HepG2 (cell line): Measurements from ENCODE around the gene CDC20B.

ENCODE experiments used
- EHMT2 ChIP-seq: fragments of 200-600 bp; sonication (generic); IDR thresholded peaks from 2 replicates; pipeline ENCODE4 v1.7.0; 2017; ENCODE audit warnings: antibody characterized with exemption, low read depth, low read length, borderline replicate concordance
- FOXM1 ChIP-seq: sonication (generic); formaldehyde crosslinking; IDR thresholded peaks from 2 replicates; pipeline ENCODE4 v1.5.0; 2020; ENCODE audit warnings: missing genetic modification reagents
- MEF2D ChIP-seq: sonication (generic); formaldehyde crosslinking; IDR thresholded peaks from 2 replicates; pipeline ENCODE4 v1.5.1; 2020; ENCODE audit warnings: mild to moderate bottlenecking, missing genetic modification reagents
- ZNF543 ChIP-seq: sonication (generic); formaldehyde crosslinking; IDR thresholded peaks from 2 replicates; pipeline ENCODE4 v1.4.0; 2020; ENCODE audit warnings: mild to moderate bottlenecking, missing genetic modification reagents
- ZSCAN30 ChIP-seq: sonication (generic); formaldehyde crosslinking; IDR thresholded peaks from 2 replicates; pipeline ENCODE4 v1.5.0; 2020; ENCODE audit warnings: mild to moderate bottlenecking, missing genetic modification reagents
- TF ChIP-seq, protein P1 (sequence below): sonication (generic); formaldehyde crosslinking; IDR thresholded peaks from 2 replicates; pipeline ENCODE4 v1.5.0; 2020; ENCODE audit warnings: mild to moderate bottlenecking, missing genetic modification reagents, moderate library complexity

DNA sequence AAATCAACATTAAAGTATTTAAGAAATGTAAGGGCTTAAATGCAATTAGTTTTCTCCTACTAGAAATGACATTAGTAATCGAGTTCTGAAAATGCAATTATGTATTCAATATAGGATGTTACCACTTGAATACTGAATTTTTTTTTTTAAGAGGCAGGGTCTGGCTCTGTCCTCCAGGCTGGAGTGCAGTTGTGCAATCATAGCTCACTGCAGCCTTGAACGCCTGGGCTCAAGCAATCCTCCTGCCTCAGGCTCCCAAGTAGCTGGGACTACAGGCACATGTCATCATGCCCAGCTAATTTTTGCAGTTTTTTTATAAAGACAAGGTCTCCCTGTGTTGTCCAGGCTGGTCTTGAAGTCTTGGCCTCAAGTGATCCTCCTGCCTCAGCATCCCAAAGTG is 1.5 kb downstream of the CDC20B start:
- no peak for TF ChIP-seq ZNF543 (CRISPR knock-in tag)
- no peak for TF ChIP-seq MEF2D (CRISPR knock-in tag)
- no peak for TF ChIP-seq ZSCAN30 (CRISPR knock-in tag)
- TF ChIP-seq, protein P1, sequence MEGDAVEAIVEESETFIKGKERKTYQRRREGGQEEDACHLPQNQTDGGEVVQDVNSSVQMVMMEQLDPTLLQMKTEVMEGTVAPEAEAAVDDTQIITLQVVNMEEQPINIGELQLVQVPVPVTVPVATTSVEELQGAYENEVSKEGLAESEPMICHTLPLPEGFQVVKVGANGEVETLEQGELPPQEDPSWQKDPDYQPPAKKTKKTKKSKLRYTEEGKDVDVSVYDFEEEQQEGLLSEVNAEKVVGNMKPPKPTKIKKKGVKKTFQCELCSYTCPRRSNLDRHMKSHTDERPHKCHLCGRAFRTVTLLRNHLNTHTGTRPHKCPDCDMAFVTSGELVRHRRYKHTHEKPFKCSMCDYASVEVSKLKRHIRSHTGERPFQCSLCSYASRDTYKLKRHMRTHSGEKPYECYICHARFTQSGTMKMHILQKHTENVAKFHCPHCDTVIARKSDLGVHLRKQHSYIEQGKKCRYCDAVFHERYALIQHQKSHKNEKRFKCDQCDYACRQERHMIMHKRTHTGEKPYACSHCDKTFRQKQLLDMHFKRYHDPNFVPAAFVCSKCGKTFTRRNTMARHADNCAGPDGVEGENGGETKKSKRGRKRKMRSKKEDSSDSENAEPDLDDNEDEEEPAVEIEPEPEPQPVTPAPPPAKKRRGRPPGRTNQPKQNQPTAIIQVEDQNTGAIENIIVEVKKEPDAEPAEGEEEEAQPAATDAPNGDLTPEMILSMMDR (CRISPR knock-in tag), result no peak
- TF ChIP-seq EHMT2, result no peak
- TF ChIP-seq FOXM1 (CRISPR knock-in tag), result no peak
